Measurements from ENCODE around the gene CLEC18A.

The CLEC18A gene

DNA sequence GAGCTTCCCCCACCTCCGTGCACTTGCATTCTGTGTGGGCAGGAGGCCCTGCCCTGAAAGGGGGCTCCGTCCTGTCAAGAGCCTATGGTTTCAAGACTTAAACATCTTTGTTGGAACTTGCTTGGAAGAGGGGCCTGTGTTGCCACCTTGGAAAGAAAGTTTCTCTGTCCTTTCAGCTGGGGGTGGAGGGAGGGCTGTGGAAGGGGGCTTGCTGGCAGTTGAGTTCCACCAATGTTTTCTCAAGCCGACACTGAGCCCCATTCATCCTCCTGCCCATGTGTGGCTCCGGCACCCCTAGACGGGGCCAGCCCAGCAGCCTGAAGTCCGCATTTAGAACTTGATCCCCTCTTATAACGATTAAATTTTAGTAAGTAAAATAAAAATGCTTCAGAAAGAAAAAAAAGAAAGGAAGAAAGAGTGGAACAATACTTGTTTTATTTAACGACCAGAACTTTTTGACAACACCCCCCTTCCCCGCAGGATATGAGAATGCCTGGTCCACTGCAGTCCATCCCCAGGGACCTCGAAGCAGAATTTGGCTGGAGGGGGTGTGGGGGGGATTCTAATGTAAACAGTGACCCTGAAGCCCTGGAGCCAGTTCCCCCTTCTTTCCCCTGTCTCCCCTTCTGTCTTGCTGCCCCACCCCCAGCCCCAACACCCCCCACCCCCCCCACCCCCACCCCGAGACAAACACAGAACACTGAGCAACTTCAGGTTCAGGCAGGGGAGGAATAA lies 26.9 kb upstream of the CLEC18A start:
- TF ChIP-seq SP7 (tag by site-specific recombination; IDR thresholded peaks at IDR 0.05) (no peak), ZNF133 (tag by site-specific recombination; IDR thresholded peaks at IDR 0.05) (no peak), ZNF626 (tag by site-specific recombination; IDR thresholded peaks at IDR 0.05) (no peak), RBAK (tag by site-specific recombination; IDR thresholded peaks at IDR 0.05) (no peak), ZNF521 (tag by site-specific recombination; IDR thresholded peaks at IDR 0.05) (no peak), ZNF48 (tag by site-specific recombination; IDR thresholded peaks at IDR 0.05) (no peak), ZNF391 (tag by site-specific recombination; IDR thresholded peaks at IDR 0.05; ENCODE audit: borderline replicate concordance, low read depth) (no peak), ZNF211 (tag by site-specific recombination; IDR thresholded peaks at IDR 0.05; ENCODE audit: low read depth) (no peak), PRDM1 (tag by site-specific recombination; IDR thresholded peaks at IDR 0.05) (no peak), ZFP69B (tag by site-specific recombination; IDR thresholded peaks at IDR 0.05) (no peak), ZNF561 (tag by site-specific recombination; IDR thresholded peaks at IDR 0.05; ENCODE audit: borderline replicate concordance) (no peak)
- TF ChIP-seq, protein P1, sequence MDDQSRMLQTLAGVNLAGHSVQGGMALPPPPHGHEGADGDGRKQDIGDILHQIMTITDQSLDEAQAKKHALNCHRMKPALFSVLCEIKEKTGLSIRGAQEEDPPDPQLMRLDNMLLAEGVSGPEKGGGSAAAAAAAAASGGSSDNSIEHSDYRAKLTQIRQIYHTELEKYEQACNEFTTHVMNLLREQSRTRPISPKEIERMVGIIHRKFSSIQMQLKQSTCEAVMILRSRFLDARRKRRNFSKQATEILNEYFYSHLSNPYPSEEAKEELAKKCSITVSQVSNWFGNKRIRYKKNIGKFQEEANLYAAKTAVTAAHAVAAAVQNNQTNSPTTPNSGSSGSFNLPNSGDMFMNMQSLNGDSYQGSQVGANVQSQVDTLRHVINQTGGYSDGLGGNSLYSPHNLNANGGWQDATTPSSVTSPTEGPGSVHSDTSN (CRISPR knock-in tag; IDR thresholded peaks at IDR 0.05): no peak
- TF ChIP-seq, protein P2, sequence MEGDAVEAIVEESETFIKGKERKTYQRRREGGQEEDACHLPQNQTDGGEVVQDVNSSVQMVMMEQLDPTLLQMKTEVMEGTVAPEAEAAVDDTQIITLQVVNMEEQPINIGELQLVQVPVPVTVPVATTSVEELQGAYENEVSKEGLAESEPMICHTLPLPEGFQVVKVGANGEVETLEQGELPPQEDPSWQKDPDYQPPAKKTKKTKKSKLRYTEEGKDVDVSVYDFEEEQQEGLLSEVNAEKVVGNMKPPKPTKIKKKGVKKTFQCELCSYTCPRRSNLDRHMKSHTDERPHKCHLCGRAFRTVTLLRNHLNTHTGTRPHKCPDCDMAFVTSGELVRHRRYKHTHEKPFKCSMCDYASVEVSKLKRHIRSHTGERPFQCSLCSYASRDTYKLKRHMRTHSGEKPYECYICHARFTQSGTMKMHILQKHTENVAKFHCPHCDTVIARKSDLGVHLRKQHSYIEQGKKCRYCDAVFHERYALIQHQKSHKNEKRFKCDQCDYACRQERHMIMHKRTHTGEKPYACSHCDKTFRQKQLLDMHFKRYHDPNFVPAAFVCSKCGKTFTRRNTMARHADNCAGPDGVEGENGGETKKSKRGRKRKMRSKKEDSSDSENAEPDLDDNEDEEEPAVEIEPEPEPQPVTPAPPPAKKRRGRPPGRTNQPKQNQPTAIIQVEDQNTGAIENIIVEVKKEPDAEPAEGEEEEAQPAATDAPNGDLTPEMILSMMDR (tag by site-specific recombination; IDR thresholded peaks at IDR 0.05): no peak
- TF ChIP-seq, protein P3, sequence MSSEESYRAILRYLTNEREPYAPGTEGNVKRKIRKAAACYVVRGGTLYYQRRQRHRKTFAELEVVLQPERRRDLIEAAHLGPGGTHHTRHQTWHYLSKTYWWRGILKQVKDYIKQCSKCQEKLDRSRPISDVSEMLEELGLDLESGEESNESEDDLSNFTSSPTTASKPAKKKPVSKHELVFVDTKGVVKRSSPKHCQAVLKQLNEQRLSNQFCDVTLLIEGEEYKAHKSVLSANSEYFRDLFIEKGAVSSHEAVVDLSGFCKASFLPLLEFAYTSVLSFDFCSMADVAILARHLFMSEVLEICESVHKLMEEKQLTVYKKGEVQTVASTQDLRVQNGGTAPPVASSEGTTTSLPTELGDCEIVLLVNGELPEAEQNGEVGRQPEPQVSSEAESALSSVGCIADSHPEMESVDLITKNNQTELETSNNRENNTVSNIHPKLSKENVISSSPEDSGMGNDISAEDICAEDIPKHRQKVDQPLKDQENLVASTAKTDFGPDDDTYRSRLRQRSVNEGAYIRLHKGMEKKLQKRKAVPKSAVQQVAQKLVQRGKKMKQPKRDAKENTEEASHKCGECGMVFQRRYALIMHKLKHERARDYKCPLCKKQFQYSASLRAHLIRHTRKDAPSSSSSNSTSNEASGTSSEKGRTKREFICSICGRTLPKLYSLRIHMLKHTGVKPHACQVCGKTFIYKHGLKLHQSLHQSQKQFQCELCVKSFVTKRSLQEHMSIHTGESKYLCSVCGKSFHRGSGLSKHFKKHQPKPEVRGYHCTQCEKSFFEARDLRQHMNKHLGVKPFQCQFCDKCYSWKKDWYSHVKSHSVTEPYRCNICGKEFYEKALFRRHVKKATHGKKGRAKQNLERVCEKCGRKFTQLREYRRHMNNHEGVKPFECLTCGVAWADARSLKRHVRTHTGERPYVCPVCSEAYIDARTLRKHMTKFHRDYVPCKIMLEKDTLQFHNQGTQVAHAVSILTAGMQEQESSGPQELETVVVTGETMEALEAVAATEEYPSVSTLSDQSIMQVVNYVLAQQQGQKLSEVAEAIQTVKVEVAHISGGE (tag by site-specific recombination; conservative IDR thresholded peaks at IDR 0.05; ENCODE audit: low read depth): no peak
- TF ChIP-seq, protein P4, sequence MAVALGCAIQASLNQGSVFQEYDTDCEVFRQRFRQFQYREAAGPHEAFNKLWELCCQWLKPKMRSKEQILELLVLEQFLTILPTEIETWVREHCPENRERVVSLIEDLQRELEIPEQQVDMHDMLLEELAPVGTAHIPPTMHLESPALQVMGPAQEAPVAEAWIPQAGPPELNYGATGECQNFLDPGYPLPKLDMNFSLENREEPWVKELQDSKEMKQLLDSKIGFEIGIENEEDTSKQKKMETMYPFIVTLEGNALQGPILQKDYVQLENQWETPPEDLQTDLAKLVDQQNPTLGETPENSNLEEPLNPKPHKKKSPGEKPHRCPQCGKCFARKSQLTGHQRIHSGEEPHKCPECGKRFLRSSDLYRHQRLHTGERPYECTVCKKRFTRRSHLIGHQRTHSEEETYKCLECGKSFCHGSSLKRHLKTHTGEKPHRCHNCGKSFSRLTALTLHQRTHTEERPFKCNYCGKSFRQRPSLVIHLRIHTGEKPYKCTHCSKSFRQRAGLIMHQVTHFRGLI (tag by site-specific recombination; IDR thresholded peaks at IDR 0.05): no peak
- TF ChIP-seq, protein P5, sequence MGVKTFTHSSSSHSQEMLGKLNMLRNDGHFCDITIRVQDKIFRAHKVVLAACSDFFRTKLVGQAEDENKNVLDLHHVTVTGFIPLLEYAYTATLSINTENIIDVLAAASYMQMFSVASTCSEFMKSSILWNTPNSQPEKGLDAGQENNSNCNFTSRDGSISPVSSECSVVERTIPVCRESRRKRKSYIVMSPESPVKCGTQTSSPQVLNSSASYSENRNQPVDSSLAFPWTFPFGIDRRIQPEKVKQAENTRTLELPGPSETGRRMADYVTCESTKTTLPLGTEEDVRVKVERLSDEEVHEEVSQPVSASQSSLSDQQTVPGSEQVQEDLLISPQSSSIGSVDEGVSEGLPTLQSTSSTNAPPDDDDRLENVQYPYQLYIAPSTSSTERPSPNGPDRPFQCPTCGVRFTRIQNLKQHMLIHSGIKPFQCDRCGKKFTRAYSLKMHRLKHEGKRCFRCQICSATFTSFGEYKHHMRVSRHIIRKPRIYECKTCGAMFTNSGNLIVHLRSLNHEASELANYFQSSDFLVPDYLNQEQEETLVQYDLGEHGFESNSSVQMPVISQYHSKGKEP (tag by site-specific recombination; IDR thresholded peaks at IDR 0.05): no peak
- Histone ChIP-seq H3K27ac (ENCODE audit: extremely low read depth, low read depth, low read length) (no peak overlapping the region), H3K9me3 (ENCODE audit: control insufficient read depth, insufficient read depth, low read depth, low read length) (no peaks in the 10 kb centered on the region), H3K4me3 (ENCODE audit: low read depth, low read length) (no peak overlapping the region), H3K36me3 (ENCODE audit: control insufficient read depth in 2 of 2, insufficient read depth in 1 of 2, low read length in 2 of 2) (peaks cover 0 to 8% of the 10 kb centered on the region in 2 experiments; a peak in 1 of 3 replicates), H3K4me1 (ENCODE audit: control insufficient read depth, insufficient read depth, low read length) (no peaks in the 10 kb centered on the region)
- ChIA-PET CTCF (no interaction called here), POLR2A (no interaction called here)

Data from HEK293 (cell line).